GM19025 (cell line): ENCODE data around the gene PRKG1.
"Not testable (repeated sequence)": the region's sequence is repeated elsewhere in the genome, so short reads cannot be mapped to it uniquely, and the experiment has no call there.

Experiments
- ATAC-seq: cut with Tn5 transposase; IDR thresholded peaks from one replicate; pipeline ENCODE4 v1.9.1; 2021; ENCODE audit warnings: mild to moderate bottlenecking, low read depth, moderate library complexity; ENCODE audit not compliant: unreplicated experiment

PRKG1 gene

DNA sequence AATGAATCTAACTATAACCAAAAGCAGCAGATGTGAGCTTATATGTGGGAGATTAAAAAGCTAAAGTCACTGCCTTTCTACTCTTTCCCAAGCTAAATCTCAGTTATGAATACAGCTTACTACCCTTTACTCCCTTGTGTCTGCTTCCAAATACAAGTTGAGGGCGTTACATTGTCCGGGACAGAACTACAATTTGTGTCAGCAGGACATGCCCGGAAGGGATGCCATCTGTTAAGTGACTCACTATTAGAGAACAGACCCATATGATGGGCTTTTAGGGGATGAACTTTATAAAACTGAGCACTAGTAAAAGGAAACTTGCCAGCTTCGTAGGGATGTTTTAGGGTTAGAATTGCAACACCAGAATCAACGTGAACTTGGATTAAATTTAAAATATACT lies 924.8 kb downstream of the PRKG1 start:
- ATAC-seq: no peak

DNA sequence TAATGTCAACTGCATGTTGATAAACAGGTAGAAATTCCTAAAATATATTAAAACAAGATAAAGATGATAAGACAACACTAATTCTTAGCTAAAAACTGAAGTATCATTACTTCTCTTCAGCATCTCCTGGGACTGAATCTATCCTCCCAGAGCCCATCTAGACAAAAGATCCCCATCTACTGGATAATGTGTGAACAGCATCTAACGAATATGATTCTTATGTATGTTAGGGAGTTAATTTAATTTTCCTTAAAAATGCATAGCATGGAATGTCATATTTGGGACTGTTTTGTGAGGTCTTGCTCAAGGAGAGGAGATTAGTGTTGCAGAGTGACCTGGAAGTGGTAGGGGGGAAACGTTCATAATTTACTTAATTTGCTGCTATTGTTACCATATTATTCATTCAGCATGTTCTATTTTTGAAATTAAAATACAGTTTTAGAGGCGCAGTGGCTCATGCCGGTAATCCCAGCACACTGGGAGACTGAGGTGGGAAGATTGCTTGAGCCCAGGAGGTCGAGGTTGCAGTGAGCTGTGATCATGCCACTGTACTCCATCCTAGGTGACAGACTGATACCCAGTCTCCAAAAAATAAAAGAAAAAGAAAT lies 930.2 kb downstream of the PRKG1 start:
- no peak for ATAC-seq

DNA sequence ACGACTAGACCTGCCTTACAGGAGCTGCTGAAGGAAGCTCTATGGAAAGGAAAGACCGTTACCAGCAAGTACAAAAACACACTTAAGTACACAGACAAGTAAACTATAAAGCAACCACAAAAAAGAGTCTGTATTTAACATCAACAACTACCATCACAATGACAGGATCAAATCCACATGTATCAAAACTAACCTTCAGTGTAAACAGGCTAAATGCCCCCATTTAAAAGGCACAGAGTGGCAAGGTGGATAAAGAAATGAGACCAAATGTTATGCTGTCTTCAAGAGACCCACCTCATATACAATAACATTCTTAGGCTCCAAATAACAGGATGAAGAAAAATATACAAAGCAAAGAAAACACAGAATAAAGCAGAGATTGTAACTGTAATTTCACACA lies 932.8 kb downstream of the PRKG1 start:
- ATAC-seq: no peak

DNA sequence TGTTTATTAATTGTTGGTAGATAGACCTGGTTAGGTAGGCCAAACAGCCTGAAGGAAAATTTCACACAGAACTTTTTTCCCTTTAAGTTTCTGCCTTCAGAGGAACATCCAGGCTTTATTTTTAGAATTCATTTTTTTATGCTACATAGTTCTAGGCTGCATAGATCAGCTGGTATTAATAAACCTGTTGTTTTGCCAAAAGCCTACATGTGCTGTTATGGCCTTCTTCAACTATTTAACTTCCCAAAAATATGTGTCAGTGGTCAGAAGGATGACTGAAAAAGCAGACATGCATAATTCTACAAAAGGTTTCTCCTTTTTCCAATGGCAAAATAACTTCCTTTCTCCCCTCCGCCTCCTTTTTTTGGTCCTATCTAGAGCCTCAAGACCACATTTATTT lies 936.8 kb downstream of the PRKG1 start:
- ATAC-seq: no peak

DNA sequence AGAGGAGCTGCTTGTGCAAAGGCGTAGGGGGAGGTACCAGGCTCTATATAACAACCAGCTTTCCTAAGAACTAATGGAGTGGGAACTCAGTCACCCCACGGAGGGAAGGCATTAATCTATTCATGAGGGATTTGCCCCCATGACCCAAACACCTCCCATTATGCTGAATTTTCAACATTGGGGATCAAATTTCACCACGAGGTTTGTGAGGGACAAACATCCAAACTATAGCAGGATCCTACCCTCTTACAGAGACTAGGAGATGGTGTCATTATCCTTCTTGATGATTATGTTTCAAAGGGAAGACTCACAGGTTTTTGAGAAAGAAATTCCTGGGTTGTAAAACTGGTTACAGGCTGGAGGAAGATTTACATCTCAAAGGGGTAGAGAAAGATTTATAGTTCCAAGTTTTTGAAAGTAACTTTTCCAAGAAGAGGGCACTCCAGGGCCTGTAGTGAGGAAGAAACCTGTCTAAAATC lies 944.8 kb downstream of the PRKG1 start:
- no peak for ATAC-seq

DNA sequence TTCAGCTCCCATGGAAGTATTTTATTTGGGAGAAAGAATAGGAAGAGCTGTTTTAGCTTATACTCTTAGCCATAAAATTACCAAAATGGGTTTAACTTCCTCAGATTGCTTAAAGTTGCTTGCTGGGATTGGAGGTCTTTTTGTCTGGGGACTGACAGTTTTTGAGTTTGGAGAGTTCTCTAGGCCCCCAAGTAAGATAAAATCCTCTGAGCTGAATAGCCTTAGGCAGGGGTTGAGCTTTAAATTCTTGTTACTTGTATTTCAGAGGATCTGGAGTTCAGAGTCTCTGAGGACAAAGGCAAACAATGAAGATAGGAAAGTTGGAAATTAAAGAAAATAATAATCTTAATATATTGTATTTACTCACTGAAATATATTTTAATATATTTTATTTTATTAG lies 945.4 kb downstream of the PRKG1 start:
- no peak for ATAC-seq

DNA sequence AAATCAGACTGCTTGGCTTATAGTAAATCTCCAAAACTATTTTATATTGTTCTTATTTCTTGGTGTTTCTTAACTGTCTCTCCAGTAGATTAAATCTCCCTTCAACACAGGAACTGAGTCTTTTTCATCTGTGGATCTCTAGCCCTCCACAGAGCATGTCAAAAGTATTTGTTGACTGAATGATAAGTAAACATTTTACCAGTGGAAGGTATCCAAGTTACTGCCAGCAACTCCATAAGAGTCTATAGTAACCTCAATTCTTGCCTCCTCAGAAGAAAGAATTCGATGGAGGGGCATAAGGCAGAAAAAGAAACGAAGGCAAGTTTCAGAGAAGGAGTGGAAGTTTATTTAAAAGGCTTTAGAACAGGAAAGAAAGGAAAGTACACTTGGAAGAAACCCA lies 945.9 kb downstream of the PRKG1 start:
- ATAC-seq: no peak

DNA sequence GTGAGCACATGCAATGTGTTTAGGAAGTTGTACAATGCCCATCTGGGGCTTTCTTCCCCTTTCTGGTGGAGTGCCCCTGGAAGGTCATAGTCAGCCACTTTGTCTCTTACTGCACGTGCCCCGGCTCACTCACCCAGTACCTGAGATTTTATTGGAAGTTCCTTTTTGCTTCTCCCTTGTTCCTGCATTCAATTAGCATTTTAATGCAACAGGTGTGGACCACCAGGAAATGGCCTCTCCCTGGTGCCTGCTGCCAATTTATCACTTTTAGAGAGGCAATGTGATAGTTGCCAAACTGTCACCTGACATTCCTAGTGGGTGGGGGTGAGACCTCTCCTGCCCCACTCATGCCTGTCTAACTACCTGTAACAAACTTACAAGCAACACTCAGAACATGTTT lies 946.4 kb downstream of the PRKG1 start:
- ATAC-seq: no peak

DNA sequence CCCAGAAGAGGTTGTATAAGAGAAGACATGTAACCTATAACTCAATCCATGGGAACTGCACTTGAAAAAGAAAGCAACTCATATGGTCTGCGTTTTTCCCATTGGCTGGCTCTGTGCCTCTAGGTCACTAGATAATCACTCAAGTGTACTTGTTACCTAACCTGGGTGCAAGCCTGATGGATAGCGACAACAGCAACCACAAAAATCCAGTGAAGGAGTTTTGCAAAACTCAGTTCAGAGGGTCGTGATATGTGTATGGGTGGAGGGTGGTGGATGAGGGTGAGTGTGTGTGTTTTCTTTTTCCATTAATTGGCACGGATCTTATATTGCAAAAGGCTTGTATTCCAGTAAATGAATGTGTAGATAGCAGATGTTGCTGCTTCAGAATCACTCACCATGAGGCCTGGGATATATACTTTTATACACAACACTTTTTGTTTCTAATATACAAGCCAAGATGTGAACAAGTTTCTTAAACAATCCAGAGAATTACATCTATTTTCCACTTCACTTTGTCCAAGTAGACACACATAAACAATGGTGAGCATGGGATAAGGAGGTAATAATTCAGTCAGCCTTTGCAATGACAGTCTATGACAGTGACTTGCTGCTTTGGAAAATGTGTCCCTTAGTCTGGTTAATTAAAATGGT lies 952.9 kb downstream of the PRKG1 start:
- no peak for ATAC-seq

DNA sequence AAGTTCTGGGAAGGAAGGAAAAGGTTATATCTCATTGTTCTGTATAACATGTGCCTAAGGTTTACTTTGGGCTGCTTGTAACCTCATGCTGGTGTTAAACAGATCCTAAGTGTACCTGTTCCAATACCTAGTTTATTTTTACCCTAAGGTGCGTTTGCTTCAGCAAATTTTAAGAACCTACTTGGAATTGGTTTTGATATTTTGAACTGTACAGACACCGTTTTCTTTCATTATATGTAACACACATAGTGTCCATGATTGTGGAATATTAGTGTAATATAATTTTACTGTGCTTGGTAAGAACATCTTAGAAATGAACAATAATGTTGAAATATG lies 954.2 kb downstream of the PRKG1 start:
- no peak for ATAC-seq

DNA sequence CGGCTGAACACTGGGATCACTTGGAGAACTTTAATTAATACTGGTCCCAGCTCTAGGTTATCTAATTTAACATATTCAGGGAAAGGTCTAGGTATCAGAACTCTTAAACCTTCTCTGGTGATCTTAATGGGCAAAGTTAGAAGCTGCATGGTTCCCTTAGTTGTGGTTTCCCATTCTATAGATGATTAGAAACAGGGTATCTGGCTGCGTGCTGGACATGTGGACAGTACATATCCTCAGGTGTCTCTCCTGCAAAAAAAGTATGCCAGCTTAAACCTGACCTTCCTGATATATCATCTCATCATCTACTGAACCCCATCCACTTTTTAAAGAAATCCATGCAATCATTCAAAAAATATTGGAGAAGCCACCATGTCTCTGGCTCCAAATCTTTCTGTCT lies 955.3 kb downstream of the PRKG1 start:
- ATAC-seq: no peak

DNA sequence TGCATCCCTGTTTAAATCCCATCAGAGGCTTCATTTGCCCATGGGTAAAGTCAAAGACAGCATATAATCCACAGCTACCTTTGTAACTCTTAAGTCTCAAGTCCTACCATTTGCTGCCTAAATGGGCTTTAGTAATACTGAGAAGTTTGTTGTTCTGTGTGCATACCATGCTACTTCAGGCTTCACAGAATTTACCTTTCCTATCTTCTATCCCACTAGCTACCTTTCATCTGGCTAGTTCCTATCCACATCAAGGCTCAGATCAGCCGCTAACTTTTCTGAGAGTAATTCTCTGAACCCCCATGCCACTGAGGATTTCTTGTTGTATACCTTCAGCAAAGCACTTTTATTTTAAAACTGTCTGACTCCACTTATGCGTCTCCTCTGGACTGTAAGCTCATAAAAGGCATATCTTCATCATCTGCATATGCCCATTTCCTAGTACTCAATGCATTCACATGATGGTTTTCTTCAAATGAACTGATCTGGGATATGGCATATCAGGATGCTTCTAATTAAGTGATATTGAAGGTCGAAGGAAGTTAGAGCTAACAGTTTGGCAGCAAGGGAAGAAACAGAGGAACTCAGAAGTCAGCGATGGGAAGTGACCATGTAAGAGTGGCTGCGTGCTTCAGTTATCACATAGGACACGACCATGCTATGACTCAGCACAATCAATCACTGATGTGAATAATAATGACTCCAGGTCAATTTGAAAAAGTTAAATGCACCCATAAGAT lies 955.9 kb downstream of the PRKG1 start:
- no peak for ATAC-seq

DNA sequence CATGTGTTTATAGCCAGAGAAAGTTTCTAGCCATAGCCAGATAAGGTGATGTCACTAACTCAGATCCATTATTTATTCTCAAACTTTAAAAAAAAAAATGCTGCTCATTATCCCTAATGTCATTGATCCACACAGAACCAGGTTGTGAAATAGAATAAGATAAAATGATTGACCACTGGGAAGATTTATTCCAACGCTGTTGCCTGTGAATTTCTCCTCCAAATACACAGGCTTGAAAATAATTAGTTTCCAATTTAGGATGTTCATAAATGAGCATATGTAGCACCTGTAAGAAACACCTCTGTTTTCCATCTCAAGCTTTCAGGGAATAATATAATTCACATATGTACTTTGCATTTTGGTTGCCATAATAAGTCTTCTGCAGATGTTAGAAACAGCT lies 956.7 kb downstream of the PRKG1 start:
- ATAC-seq: no peak

DNA sequence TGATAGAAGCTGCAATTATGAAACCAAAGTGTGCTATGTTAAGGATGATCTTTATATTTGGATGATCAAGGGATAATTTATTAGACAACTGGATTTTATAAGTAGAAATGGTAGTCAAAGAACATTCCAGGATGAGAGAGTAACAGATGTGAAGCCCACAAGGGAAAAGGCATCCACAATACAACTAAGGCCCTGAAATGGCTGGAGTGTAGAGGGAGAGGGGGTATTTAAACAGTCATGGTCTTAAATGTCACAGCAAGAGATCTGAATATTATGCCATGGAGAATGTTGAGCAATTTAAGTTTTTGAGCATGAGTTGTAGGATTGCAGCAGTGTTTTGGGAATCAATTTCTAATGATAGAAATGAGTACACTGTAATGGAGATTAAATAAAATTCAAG lies 957.5 kb downstream of the PRKG1 start:
- no peak for ATAC-seq

DNA sequence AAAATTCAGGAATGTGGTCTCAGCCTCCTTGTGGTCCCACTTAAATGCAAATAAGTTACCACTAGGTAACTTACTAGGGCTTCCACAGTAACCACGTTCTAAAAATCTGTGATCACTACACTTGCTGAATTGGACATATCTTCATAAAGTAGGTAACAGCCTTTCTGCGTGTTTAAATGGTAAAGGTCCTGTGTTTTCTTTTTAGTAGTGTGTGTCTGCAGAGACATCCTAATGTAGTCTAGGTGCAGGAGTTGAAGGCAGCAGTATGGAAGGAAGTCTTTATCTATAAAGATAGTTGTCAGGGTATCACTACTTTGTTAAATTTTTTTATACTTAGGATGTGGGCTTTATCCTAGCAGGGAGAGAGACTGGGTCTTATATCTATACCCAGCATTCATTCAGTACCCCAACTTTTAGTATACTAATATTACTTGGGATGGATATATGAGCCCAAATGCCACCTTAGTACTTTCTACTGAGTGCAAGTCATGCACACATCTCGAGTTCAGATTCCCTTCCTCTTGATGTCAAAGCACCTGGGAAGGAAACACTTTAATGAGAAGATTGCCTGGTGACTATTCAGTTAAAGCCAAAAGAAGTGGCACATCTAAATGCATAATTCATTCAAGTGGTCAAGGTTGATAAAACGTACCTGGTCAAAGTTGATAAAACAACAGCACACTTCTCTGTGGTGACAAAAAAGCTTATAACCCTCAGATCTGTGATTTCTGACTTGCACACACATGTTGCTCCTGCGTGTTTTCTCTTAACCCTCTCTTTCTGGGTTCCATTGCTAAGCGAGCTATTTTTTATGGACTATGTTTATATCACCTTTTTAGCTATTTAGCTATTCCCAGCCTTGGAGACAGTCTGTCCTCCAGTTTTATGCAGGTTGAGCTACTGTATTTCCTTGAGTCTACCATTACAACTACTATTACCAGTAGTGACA lies 958.7 kb downstream of the PRKG1 start:
- ATAC-seq: no peak

DNA sequence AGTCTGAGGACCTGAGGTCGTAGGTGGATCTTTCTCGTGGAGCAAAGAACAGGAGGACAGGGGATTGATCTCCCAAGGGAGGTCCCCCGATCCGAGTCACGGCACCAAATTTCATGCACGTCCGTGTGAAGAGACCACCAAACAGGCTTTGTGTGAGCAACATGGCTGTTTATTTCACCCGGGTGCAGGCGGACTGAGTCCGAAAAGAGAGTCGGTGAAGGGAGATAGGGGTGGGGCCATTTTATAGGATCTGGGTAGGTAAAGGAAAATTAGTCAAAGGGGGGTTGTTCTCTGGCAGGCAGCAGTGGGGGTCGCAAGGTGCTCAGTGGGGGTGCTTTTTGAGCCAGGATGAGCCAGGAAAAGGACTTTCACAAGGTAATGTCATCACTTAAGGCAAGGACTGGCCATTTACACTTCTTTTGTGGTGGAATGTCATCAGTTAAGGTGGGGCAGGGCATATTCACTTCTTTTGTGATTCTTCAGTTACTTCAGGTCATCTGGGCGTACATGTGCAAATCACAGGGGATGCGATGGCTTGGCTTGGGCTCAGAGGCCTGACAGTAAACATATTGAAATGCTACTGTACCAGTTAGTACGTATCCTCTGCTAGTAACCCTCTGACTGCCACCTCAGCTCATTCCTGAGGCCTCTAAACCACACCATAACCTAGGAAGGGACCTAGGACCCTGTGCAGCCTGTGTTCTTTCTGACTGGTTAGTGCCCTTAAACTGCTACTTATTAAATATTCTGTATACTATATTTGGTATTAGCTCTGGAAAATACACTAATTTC lies 964.9 kb downstream of the PRKG1 start:
- ATAC-seq: not testable (repeated sequence)

DNA sequence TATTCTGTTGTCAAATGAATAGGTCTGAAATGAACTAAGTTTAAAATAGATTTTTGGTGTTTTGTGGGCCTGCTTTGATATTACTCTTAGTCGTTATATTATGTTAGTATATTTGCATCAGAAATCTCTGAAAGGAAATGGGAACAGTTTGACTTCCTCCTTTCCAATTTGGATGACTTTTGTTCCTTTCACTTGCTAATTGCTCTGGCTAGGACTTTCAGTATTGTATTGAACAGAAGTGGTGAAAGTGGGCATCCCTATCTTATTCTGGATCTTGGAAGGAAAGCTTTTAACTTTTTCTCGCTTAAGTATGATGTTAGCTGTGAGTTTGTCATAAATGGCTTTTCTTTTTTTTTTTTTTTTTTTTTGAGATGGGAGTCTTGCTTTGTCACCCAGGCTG lies 966.2 kb downstream of the PRKG1 start:
- ATAC-seq: no peak

DNA sequence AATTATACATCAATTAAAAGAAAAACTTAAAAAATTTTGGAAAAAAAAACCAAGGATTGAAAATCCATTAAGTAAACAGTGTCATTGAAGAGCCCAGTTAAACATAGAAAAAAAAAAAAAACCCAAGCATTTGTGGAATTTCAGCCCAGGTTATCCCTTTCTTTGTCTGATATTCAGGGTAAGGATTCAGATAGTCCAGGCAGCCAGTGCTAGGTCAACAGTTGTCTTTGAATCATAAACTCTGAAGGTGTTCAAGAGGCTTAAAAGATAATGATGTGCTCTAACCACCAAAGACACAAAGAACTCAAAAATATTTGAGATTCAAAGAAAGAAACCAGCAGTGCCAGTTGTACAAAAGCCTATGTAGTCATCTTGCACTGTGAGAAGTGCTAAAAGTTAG lies 969.5 kb downstream of the PRKG1 start:
- no peak for ATAC-seq

DNA sequence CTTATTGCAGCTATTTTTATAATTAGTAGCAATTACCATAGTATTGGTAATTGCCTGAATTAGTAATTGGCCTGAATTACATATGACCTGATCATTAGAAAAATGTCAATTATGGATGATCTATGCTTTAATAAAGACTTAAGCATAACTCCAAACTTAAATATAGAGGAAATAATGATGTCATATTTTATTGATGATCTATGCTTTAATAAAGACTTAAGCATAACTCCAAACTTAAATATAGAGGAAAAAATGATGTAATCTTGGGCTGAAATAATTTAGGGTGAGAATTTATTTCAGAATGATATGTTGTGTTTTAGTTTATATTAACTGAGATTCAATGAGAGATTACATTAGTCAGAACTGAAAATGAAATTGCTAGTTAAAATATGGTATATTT lies 973.8 kb downstream of the PRKG1 start:
- no peak for ATAC-seq

DNA sequence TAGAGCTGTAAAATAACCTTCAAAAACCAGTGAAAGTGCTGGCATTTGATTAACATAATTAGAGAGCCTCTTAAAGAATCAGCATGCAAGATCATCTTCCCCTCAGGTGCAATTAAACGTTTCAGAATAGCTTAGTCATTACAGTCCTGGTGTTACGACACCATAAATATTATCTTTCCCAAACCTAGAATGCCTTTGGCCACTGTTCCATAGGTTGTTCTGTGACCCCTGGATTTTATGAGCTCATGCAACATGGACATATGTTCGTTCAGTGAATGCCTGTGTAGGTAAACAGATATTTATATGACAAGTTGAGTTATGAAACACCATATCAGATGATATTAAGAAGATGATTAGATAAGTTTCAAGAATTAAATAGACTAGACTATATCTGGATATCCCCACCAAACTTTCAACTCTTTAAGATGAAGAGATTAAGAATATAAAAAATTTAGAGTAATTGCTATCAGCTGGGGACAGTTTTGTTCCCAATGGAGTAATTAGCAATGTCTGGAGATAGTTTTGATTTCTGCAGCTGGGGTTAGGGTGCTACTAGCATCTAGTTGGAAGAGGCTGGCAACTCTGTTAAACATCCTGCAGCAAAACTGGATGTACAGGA lies 976.3 kb downstream of the PRKG1 start:
- ATAC-seq: no peak
